Measurements from ENCODE around the gene CRTC3.

The CRTC3 gene

GRCh38 chr15:90529371-90530249, at the start of gene CRTC3:
Gene CRTC3, plus strand, starts transcription at chr15:90529923. Its CDS starts 149 bp downstream, at chr15:90530072.
- H4K20me1 ChIP-seq (ENCODE audit: insufficient read depth, low read length, poor library complexity, severe bottlenecking) = peaks cover 24% of the 10 kb centered on the region
- no peaks in the 10 kb centered on the region for H3K36me3 ChIP-seq (ENCODE audit: insufficient read depth, low read length)
- H3K9me3 ChIP-seq (ENCODE audit: insufficient read depth, low read depth, low read length) = no peaks in the 10 kb centered on the region
- no peaks in the 10 kb centered on the region for H3K9me2 ChIP-seq (replicated peaks; ENCODE audit: low read depth, low read length)
- H3K9ac ChIP-seq (ENCODE audit: low read depth, low read length, poor library complexity, severe bottlenecking) = peak within 1 kb of the TSS; percentile 88
- 0 out of 2 replicates have a peak, but pooled peaks cover 5% of the 10 kb centered on the region for H3F3A ChIP-seq (ENCODE audit: low read depth)
- H3K4me1 ChIP-seq (ENCODE audit: insufficient read depth, low read length, poor library complexity, severe bottlenecking) = peaks cover 31% of the 10 kb centered on the region
- H3K4me2 ChIP-seq (ENCODE audit: low read depth, low read length, poor library complexity, severe bottlenecking) = peak within 1 kb of the TSS; percentile 100
- H3K4me3 ChIP-seq (ENCODE audit: low read length, poor library complexity, severe bottlenecking) = peak within 1 kb of the TSS; percentile 96
- H3K79me2 ChIP-seq (ENCODE audit: insufficient read depth, low read length) = peaks cover 41% of the 10 kb centered on the region
- H3K27me3 ChIP-seq (ENCODE audit: insufficient read depth, low read length, poor library complexity, severe bottlenecking) = no peaks in the 10 kb centered on the region
- H2AFZ ChIP-seq (ENCODE audit: low read length) = peak within 1 kb of the TSS; percentile 88
- TF ChIP-seq CTCF (conservative IDR thresholded peaks at IDR 0.05; ENCODE audit: low read length) (no peak), EZH2phosphoT487 (IDR thresholded peaks at IDR 0.05; ENCODE audit: borderline replicate concordance) (no peak)

GRCh38 chr15:90481023-90481422, 48.7 kb upstream of the CRTC3 start:
- peaks cover 53% of the 10 kb centered on the region for H3K4me1 ChIP-seq (ENCODE audit: insufficient read depth, low read length, poor library complexity, severe bottlenecking)
- no peaks in the 10 kb centered on the region for H4K20me1 ChIP-seq (ENCODE audit: insufficient read depth, low read length, poor library complexity, severe bottlenecking)
- TF ChIP-seq CTCF (conservative IDR thresholded peaks at IDR 0.05; ENCODE audit: low read length) = no peak
- H3K36me3 ChIP-seq (ENCODE audit: insufficient read depth, low read length) = peaks cover 50% of the 10 kb centered on the region; the same call in 1 of the 2 replicates
- no peaks in the 10 kb centered on the region for H3K9me3 ChIP-seq (ENCODE audit: insufficient read depth, low read depth, low read length)
- H2AFZ ChIP-seq (ENCODE audit: low read length) = no peak overlapping the region
- peak overlapping the region; percentile 52 for H3K4me2 ChIP-seq (ENCODE audit: low read depth, low read length, poor library complexity, severe bottlenecking)
- 0 out of 2 replicates have a peak, but pooled peaks cover 11% of the 10 kb centered on the region for H3F3A ChIP-seq (ENCODE audit: low read depth)
- H3K27me3 ChIP-seq (ENCODE audit: insufficient read depth, low read length, poor library complexity, severe bottlenecking) = no peaks in the 10 kb centered on the region
- H3K79me2 ChIP-seq (ENCODE audit: insufficient read depth, low read length) = no peaks in the 10 kb centered on the region
- no peaks in the 10 kb centered on the region for H3K9me2 ChIP-seq (replicated peaks; ENCODE audit: low read depth, low read length)
- no peak overlapping the region for H3K4me3 ChIP-seq (ENCODE audit: low read length, poor library complexity, severe bottlenecking)
- H3K9ac ChIP-seq (ENCODE audit: low read depth, low read length, poor library complexity, severe bottlenecking) = no peak overlapping the region

- no peak overlapping the region for H3K9ac ChIP-seq (ENCODE audit: low read depth, low read length, poor library complexity, severe bottlenecking)
- H3K4me3 ChIP-seq (ENCODE audit: low read length, poor library complexity, severe bottlenecking) = no peak overlapping the region
- 0 out of 2 replicates have a peak, but pooled peaks cover 5% of the 10 kb centered on the region for H3F3A ChIP-seq (ENCODE audit: low read depth)
- H3K4me2 ChIP-seq (ENCODE audit: low read depth, low read length, poor library complexity, severe bottlenecking) = no peak overlapping the region
- H2AFZ ChIP-seq (ENCODE audit: low read length) = no peak overlapping the region
- H3K4me1 ChIP-seq (ENCODE audit: insufficient read depth, low read length, poor library complexity, severe bottlenecking) = peaks cover 42% of the 10 kb centered on the region
- no peaks in the 10 kb centered on the region for H4K20me1 ChIP-seq (ENCODE audit: insufficient read depth, low read length, poor library complexity, severe bottlenecking)
- H3K9me3 ChIP-seq (ENCODE audit: insufficient read depth, low read depth, low read length) = no peaks in the 10 kb centered on the region
- TF ChIP-seq EZH2phosphoT487 (IDR thresholded peaks at IDR 0.05; ENCODE audit: borderline replicate concordance) = no peak
- peak; percentile 94 for TF ChIP-seq CTCF (conservative IDR thresholded peaks at IDR 0.05; ENCODE audit: low read length)
- no peaks in the 10 kb centered on the region for H3K79me2 ChIP-seq (ENCODE audit: insufficient read depth, low read length)
- peaks cover 56% of the 10 kb centered on the region; the same call in 1 of the 2 replicates for H3K36me3 ChIP-seq (ENCODE audit: insufficient read depth, low read length)
- no peaks in the 10 kb centered on the region for H3K27me3 ChIP-seq (ENCODE audit: insufficient read depth, low read length, poor library complexity, severe bottlenecking)
- no peaks in the 10 kb centered on the region for H3K9me2 ChIP-seq (replicated peaks; ENCODE audit: low read depth, low read length)
Observed at GRCh38 chr15:90482124-90483011, 47.4 kb upstream of the CRTC3 start.
